HCT116 (cell line): ENCODE results near the gene SLC38A3.

Source experiments
- EGR1 ChIP-seq: IDR thresholded peaks from 2 replicates; pipeline ENCODE4 v1.6.1; 2012; ENCODE audit warnings: low read depth
- ELF1 ChIP-seq: IDR thresholded peaks from 2 replicates; pipeline ENCODE4 v1.6.1; 2012; ENCODE audit warnings: low read depth, borderline replicate concordance
- EZH2 ChIP-seq: fragments of 200-600 bp; sonication (generic); IDR thresholded peaks from 2 replicates; pipeline ENCODE4 v1.6.1; 2017; ENCODE audit warnings: antibody characterized with exemption, mixed run types
- EZH2phosphoT487 ChIP-seq: fragments of 200-600 bp; IDR thresholded peaks from 2 replicates; pipeline ENCODE4 v1.6.1; 2018; ENCODE audit warnings: antibody characterized with exemption, borderline replicate concordance
- MAX ChIP-seq: IDR thresholded peaks from 2 replicates; pipeline ENCODE4 v1.6.1; 2012
- POLR2A ChIP-seq: IDR thresholded peaks from 2 replicates; pipeline ENCODE4 v1.7.0; 2011; ENCODE audit warnings: borderline replicate concordance; ENCODE audit not compliant: insufficient read depth, insufficient read length; ENCODE audit errors: extremely low read depth
- POLR2AphosphoS5 ChIP-seq: IDR thresholded peaks from 2 replicates; pipeline ENCODE4 v1.6.1; 2011; ENCODE audit warnings: mild to moderate bottlenecking, low read depth, low read length, moderate library complexity
- RAD21 ChIP-seq: IDR thresholded peaks from 2 replicates; pipeline ENCODE4 v1.6.1; 2012; ENCODE audit warnings: low read depth, mild to moderate bottlenecking
- SIN3A ChIP-seq: IDR thresholded peaks from 2 replicates; pipeline ENCODE4 v1.6.1; 2012; ENCODE audit warnings: low read depth
- TCF7L2 ChIP-seq: IDR thresholded peaks from 2 replicates; pipeline ENCODE4 v1.7.0; 2011; ENCODE audit warnings: borderline replicate concordance, inconsistent platforms; ENCODE audit not compliant: insufficient read depth, insufficient read length; ENCODE audit errors: extremely low read depth
- YY1 ChIP-seq: IDR thresholded peaks from 2 replicates; pipeline ENCODE4 v1.6.1; 2011; ENCODE audit warnings: low read length, low read depth, moderate library complexity, mild to moderate bottlenecking; ENCODE audit not compliant: insufficient replicate concordance; ENCODE audit errors: extremely low read depth
- ZBTB33 ChIP-seq: IDR thresholded peaks from 2 replicates; pipeline ENCODE4 v1.6.1; 2011; ENCODE audit warnings: mild to moderate bottlenecking, low read length, moderate library complexity; ENCODE audit not compliant: insufficient replicate concordance; ENCODE audit errors: extremely low read depth
- TF ChIP-seq, protein P1 (sequence below), 3 experiments: fragments of 200-600 bp in 1 of 3; sonication (generic) in 1 of 3; IDR thresholded peaks in 2 of 3; conservative IDR thresholded peaks in 1 of 3; 2 replicates each; pipeline ENCODE4 v1.5.1; 2012 to 2017; ENCODE audit warnings: low read depth in 2 of 3, low read length in 2 of 3, antibody characterized with exemption in 1 of 3, borderline replicate concordance in 1 of 3, control low read depth in 1 of 3, mild to moderate bottlenecking in 1 of 3, mixed read lengths in 1 of 3, mixed run types in 1 of 3, moderate library complexity in 1 of 3; ENCODE audit not compliant: insufficient read depth in 1 of 3
- TF ChIP-seq, protein P2 (sequence below): IDR thresholded peaks from 2 replicates; pipeline ENCODE4 v1.6.1; 2012

DNA sequence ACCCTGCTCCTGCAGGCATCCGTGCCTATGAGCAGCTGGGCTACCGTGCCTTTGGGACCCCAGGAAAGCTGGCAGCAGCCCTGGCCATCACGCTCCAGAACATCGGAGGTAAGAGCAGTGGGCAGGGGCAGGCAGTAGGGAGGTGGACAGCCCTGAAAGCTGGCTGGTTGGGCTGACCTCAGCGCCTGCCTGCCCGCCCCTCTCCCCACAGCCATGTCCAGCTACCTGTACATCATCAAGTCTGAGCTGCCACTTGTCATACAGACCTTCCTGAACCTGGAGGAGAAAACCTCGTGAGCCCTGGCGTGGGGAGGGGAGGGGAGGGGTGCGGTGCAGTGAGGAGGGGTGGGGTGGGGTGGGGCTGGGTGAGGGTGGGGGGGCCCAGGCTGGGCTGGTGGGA is 10.5 kb downstream of the SLC38A3 start:
- no peak for TF ChIP-seq MAX
- no peak for TF ChIP-seq ELF1
- no peak for TF ChIP-seq RAD21
- TF ChIP-seq, protein P1, sequence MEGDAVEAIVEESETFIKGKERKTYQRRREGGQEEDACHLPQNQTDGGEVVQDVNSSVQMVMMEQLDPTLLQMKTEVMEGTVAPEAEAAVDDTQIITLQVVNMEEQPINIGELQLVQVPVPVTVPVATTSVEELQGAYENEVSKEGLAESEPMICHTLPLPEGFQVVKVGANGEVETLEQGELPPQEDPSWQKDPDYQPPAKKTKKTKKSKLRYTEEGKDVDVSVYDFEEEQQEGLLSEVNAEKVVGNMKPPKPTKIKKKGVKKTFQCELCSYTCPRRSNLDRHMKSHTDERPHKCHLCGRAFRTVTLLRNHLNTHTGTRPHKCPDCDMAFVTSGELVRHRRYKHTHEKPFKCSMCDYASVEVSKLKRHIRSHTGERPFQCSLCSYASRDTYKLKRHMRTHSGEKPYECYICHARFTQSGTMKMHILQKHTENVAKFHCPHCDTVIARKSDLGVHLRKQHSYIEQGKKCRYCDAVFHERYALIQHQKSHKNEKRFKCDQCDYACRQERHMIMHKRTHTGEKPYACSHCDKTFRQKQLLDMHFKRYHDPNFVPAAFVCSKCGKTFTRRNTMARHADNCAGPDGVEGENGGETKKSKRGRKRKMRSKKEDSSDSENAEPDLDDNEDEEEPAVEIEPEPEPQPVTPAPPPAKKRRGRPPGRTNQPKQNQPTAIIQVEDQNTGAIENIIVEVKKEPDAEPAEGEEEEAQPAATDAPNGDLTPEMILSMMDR (IDR thresholded peaks at IDR 0.05 in 2 of 3, conservative IDR thresholded peaks at IDR 0.05 in 1 of 3; ENCODE audit: borderline replicate concordance in 1 of 3, insufficient read depth in 1 of 3, low read depth in 2 of 3, low read length in 2 of 3): no peak
- no peak for TF ChIP-seq POLR2AphosphoS5
- TF ChIP-seq TCF7L2: no peak
- no peak for TF ChIP-seq POLR2A
- no peak for TF ChIP-seq YY1
- TF ChIP-seq, protein P2, sequence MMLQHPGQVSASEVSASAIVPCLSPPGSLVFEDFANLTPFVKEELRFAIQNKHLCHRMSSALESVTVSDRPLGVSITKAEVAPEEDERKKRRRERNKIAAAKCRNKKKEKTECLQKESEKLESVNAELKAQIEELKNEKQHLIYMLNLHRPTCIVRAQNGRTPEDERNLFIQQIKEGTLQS: no peak
- TF ChIP-seq EZH2: no peak
- TF ChIP-seq ZBTB33: no peak
- TF ChIP-seq EZH2phosphoT487: no peak
- no peak for TF ChIP-seq EGR1
- TF ChIP-seq SIN3A: no peak
